Fibroblast of lung (primary cell): ENCODE results near the gene ELFN1. TPM values are rescaled to one million over a fixed set of nuclear protein-coding genes. Genes with fewer than 3 reads are reported as not detected.

Source experiments
- DNase-seq, 2 donors: peaks; one replicate each; pipeline versions ENCODE4 v3.0.0 to v3.0.0-alpha.2; 2010; ENCODE audit warnings: low read depth in 2 of 2
- H2AFZ ChIP-seq: 2 replicates; pipeline ENCODE4 v1.5.1; 2012; ENCODE audit warnings: low read length, control low read depth, inconsistent platforms
- H3K27ac ChIP-seq: 2 replicates; pipeline ENCODE4 v1.5.1; 2011; ENCODE audit warnings: low read length, control low read depth; ENCODE audit not compliant: insufficient read depth
- H3K27me3 ChIP-seq: 2 replicates; pipeline ENCODE4 v1.5.1; 2011; ENCODE audit warnings: mild to moderate bottlenecking, low read length; ENCODE audit not compliant: control insufficient read depth, insufficient read depth
- H3K36me3 ChIP-seq: 2 replicates; pipeline ENCODE4 v1.5.1; 2011; ENCODE audit warnings: low read length; ENCODE audit not compliant: control insufficient read depth, insufficient read depth
- H3K4me1 ChIP-seq: 2 replicates; pipeline ENCODE4 v1.5.1; 2011; ENCODE audit warnings: low read length; ENCODE audit not compliant: control insufficient read depth, insufficient read depth; ENCODE audit errors: extremely low read depth
- H3K4me2 ChIP-seq: 2 replicates; pipeline ENCODE4 v1.5.1; 2011; ENCODE audit warnings: low read length, control low read depth; ENCODE audit not compliant: insufficient read depth; ENCODE audit errors: extremely low read depth
- H3K4me3 ChIP-seq, 4 experiments: fragments of 200-600 bp in 1 of 4; sonication (generic) in 1 of 4; replicated peaks in 1 of 4; 2 replicates each; pipeline ENCODE4 v1.5.1; 2011 to 2016; ENCODE audit warnings: low read length in 4 of 4, low read depth in 3 of 4, mild to moderate bottlenecking in 3 of 4, control low read depth in 2 of 4, inconsistent platforms in 1 of 4, mixed read lengths in 1 of 4; ENCODE audit not compliant: insufficient read depth in 1 of 4; ENCODE audit errors: control extremely low read depth in 1 of 4
- H3K79me2 ChIP-seq: 2 replicates; pipeline ENCODE4 v1.5.1; 2012; ENCODE audit warnings: mild to moderate bottlenecking, low read length, inconsistent platforms; ENCODE audit not compliant: control insufficient read depth, insufficient read depth
- H3K9ac ChIP-seq: 2 replicates; pipeline ENCODE4 v1.5.1; 2011; ENCODE audit warnings: mild to moderate bottlenecking, low read length, control low read depth; ENCODE audit not compliant: insufficient read depth
- H3K9me3 ChIP-seq: 2 replicates; pipeline ENCODE4 v1.5.1; 2012; ENCODE audit warnings: low read depth, low read length; ENCODE audit not compliant: control insufficient read depth, insufficient read depth
- H4K20me1 ChIP-seq: 2 replicates; pipeline ENCODE4 v1.5.1; 2011; ENCODE audit warnings: low read length; ENCODE audit not compliant: control insufficient read depth, insufficient read depth; ENCODE audit errors: extremely low read depth
- CTCF ChIP-seq, 2 donors: IDR thresholded peaks in 1 of 2; conservative IDR thresholded peaks in 1 of 2; 1 replicate in 1 of 2; 2 replicates in 1 of 2; pipeline ENCODE4 v1.5.1; 2011 to 2012; ENCODE audit warnings: low read length in 2 of 2, control low read depth in 1 of 2, inconsistent platforms in 1 of 2, low read depth in 1 of 2, mild to moderate bottlenecking in 1 of 2
- EZH2 ChIP-seq: IDR thresholded peaks from 2 replicates; pipeline ENCODE4 v1.5.1; 2012; ENCODE audit warnings: low read length, control low read depth, mild to moderate bottlenecking; ENCODE audit errors: missing control alignments
- polyA plus RNA-seq, 2 donors: library from polyadenylated mRNA; depleted of rRNA in 1 of 2; stranded (reverse) in 1 of 2; unstranded in 1 of 2; fragments of >200 nt; gene quantifications; 2 replicates each; pipeline ENCODE4 v1.2.1, GENCODE V29; 2011 to 2012; ENCODE audit warnings: missing spikeins in 1 of 2
- total RNA-seq: library from RNA; depleted of rRNA; stranded (reverse); fragments of >200 nt; gene quantifications from 2 replicates; pipeline ENCODE4 v1.2.1, GENCODE V29; 2014

Gene ELFN1
- total and polyA plus RNA-seq, 2 donors (not counting 1 experiment from before 2014, with no cell fraction given), result 0.16 to 0.33 TPM

DNA sequence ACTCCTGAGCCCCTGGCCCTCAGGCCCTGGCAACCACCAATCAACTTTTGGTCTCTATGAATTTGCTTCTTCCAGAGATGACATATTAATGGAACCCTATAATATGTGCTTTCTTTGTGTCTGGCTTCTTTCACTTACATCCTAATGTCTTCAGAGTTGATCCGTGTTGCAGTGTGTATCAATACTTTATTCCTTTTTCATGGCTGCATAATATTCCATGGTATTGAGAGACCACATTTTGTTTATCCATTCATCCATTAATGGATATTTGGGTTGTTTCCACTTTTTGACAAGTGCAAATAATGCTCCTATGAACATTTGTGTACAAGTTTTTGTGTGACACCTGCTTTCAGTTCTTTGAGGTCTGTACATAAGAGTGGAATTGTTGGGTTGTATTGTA, 43.3 kb upstream of the ELFN1 start:
- Histone ChIP-seq H3K27me3 (peaks cover 4% of the 10 kb centered on the region), H3K36me3 (no peaks in the 10 kb centered on the region), H3K4me2 (no peak overlapping the region), H3K4me1 (no peaks in the 10 kb centered on the region), H2AFZ (no peak overlapping the region), H3K9me3 (no peaks in the 10 kb centered on the region), H3K79me2 (no peaks in the 10 kb centered on the region), H3K27ac (no peak overlapping the region), H3K9ac (no peak overlapping the region), H3K4me3 (no peak overlapping the region), H4K20me1 (no peaks in the 10 kb centered on the region)
- DNase-seq, result no peak
- TF ChIP-seq CTCF (conservative IDR thresholded peaks at IDR 0.05 in 1 of 2, IDR thresholded peaks at IDR 0.05 in 1 of 2; ENCODE audit: low read depth in 1 of 2, low read length in 2 of 2), result no peak
- TF ChIP-seq EZH2, result no peak

DNA sequence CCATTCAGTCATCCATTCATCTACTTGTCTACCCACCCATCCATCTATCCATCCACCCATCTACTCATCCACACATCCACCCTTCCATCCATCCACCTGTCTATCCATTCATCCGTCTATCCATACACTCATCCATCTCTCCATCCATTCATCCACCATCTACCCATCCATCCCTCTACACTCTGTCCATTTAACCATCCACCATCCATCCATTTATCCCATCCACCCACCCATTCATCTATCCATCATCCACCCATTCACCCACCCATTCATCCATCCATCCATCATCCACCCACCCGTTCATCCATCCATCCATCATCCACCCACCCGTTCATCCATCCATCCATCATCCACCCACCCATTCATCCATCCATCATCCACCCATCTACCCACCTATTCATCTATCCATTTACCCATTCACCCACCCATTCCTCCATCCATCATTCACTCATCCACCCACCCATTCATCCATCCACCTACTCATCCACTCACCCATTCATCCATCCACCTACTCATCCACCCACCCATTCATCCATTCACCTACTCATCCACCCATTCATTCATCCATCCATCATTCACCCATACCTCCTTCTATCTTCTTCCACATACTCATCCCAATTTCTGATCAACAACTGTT, 39.3 kb upstream of the ELFN1 start:
- no peaks in the 10 kb centered on the region for H3K4me1 ChIP-seq
- no peaks in the 10 kb centered on the region for H4K20me1 ChIP-seq
- no peak overlapping the region for H2AFZ ChIP-seq
- H3K9ac ChIP-seq, result no peak overlapping the region
- no peak overlapping the region for H3K27ac ChIP-seq
- no peaks in the 10 kb centered on the region for H3K79me2 ChIP-seq
- H3K4me2 ChIP-seq, result no peak overlapping the region
- H3K27me3 ChIP-seq, result no peaks in the 10 kb centered on the region
- no peak for DNase-seq
- TF ChIP-seq EZH2 (no peak), CTCF (conservative IDR thresholded peaks at IDR 0.05 in 1 of 2, IDR thresholded peaks at IDR 0.05 in 1 of 2; ENCODE audit: low read depth in 1 of 2, low read length in 2 of 2) (no peak)
- H3K9me3 ChIP-seq, result no peaks in the 10 kb centered on the region
- H3K36me3 ChIP-seq, result no peaks in the 10 kb centered on the region
- H3K4me3 ChIP-seq, result no peak overlapping the region

GRCh38 chr7:1631678-1632077, 38.4 kb upstream of the ELFN1 start:
- Histone ChIP-seq H2AFZ (no peak overlapping the region), H3K27me3 (no peaks in the 10 kb centered on the region), H3K79me2 (no peaks in the 10 kb centered on the region), H3K27ac (no peak overlapping the region), H3K9ac (no peak overlapping the region), H3K36me3 (no peaks in the 10 kb centered on the region), H3K4me3 (no peak overlapping the region), H3K9me3 (no peaks in the 10 kb centered on the region), H3K4me2 (no peak overlapping the region), H4K20me1 (no peaks in the 10 kb centered on the region), H3K4me1 (no peaks in the 10 kb centered on the region)
- DNase-seq, result no peak
- no peak for TF ChIP-seq EZH2
- no peak for TF ChIP-seq CTCF (conservative IDR thresholded peaks at IDR 0.05 in 1 of 2, IDR thresholded peaks at IDR 0.05 in 1 of 2; ENCODE audit: low read depth in 1 of 2, low read length in 2 of 2)
